ENCODE results near the gene PUM1. TPM values are rescaled to one million over a fixed set of nuclear protein-coding genes. Genes with fewer than 3 reads are reported as not detected.

Gene PUM1
- total and polyA plus RNA-seq, 2 of the 8 experiments (the other 6 are each of a cell fraction or from before 2014, with no cell fraction given): 122 to 177 TPM

- Histone ChIP-seq H3K36me3 (ENCODE audit: control insufficient read depth in 2 of 4, insufficient read depth in 4 of 4, low read length in 3 of 4) (peaks cover 0 to 36% (median 7%) of the 10 kb centered on the region in 4 experiments; a peak in 5 of 8 replicates), H3K4ac (replicated peaks; ENCODE audit: insufficient read length, low read depth, low read length) (no peak overlapping the region), H4K91ac (replicated peaks; ENCODE audit: insufficient read length, low read length) (no peak overlapping the region), H3K79me1 (ENCODE audit: low read depth, low read length) (peaks cover 3% of the 10 kb centered on the region; the same call in 1 of the 2 replicates), H3K18ac (ENCODE audit: extremely low read depth, low read length) (no peak overlapping the region), H3K56ac (replicated peaks; ENCODE audit: insufficient read length, low read depth, low read length) (no peak overlapping the region), H2BK120ac (replicated peaks; ENCODE audit: low read depth, low read length) (no peak overlapping the region), H2BK12ac (ENCODE audit: low read depth, low read length) (no peak overlapping the region), H3K9me3 (ENCODE audit: insufficient read depth in 2 of 2, low read depth in 1 of 2, low read length in 1 of 2) (no peaks in the 10 kb centered on the region), H3K23me2 (ENCODE audit: low read depth, low read length) (no peaks in the 10 kb centered on the region), H3K27ac (ENCODE audit: low read depth, low read length) (no peak overlapping the region), H3K4me2 (ENCODE audit: insufficient read depth in 1 of 2, low read depth in 2 of 2, low read length in 2 of 2) (no peak overlapping the region), H3K23ac (ENCODE audit: insufficient read length) (no peak overlapping the region), H2BK15ac (ENCODE audit: low read length) (no peak overlapping the region), H3K79me2 (ENCODE audit: control insufficient read depth in 1 of 2, insufficient read depth in 2 of 2, low read length in 2 of 2) (peaks cover 55 to 97% of the 10 kb centered on the region in 2 experiments), H3K4me1 (replicated peaks in 1 of 4; ENCODE audit: control insufficient read depth in 3 of 4, insufficient read depth in 4 of 4, low read length in 3 of 4) (peaks cover 0 to 3% (median under 1%) of the 10 kb centered on the region in 4 experiments; a peak in 1 of 7 replicates), H3K4me3 (ENCODE audit: extremely low read depth in 1 of 4, insufficient read depth in 2 of 4, low read depth in 3 of 4, low read length in 4 of 4) (no peak overlapping the region), H2BK5ac (ENCODE audit: low read depth, low read length) (no peak overlapping the region), H4K20me1 (replicated peaks in 1 of 2; ENCODE audit: control insufficient read depth in 1 of 2, insufficient read depth in 2 of 2, low read length in 2 of 2) (peaks cover 17 to 22% of the 10 kb centered on the region in 2 experiments), H2AFZ (ENCODE audit: low read length) (no peak overlapping the region), H2BK20ac (ENCODE audit: low read length) (no peak overlapping the region), H2AK5ac (ENCODE audit: low read depth, low read length) (no peak overlapping the region), H3K27me3 (replicated peaks in 1 of 4; ENCODE audit: control insufficient read depth in 3 of 4, extremely low read depth in 1 of 4, insufficient read depth in 3 of 4, low read length in 3 of 4) (no peaks in the 10 kb centered on the region), H3K9ac (replicated peaks in 1 of 4; ENCODE audit: extremely low read depth in 1 of 4, low read depth in 3 of 4, low read length in 3 of 4) (no peak overlapping the region), H4K8ac (ENCODE audit: extremely low read depth, insufficient read depth, low read length) (no peak overlapping the region), H4K5ac (ENCODE audit: insufficient read length, low read depth, low read length) (no peak overlapping the region), H3K14ac (ENCODE audit: insufficient read length) (no peak overlapping the region)
- FAIRE-seq (no peak), DNase-seq (ENCODE audit: low read depth in 1 of 2, low spot score in 2 of 2) (no peak)
- ChIA-PET POLR2A (ENCODE audit: partially characterized antibody) (interaction anchor here (0.6 to 1.9 kb wide), 3 partner anchors 9 to 38 kb away, joined by 3 to 4 read pairs (median 3); no protein-coding TSS in a partner anchor), CTCF (ENCODE audit: partially characterized antibody) (no interaction called here)
- WGBS, 2 experiments (ENCODE audit: extremely low coverage in 1 of 2, insufficient coverage in 1 of 2, insufficient read length in 1 of 2, insufficient replicate concordance in 2 of 2, low coverage in 1 of 2, low lambda C conversion rate in 2 of 2, missing lambda C conversion rate in 1 of 2): 92% methylated on average over 2 of the region's 2 CpGs; no CpG with 5 or more reads in 1 of the 2 experiments
- no peak for TF ChIP-seq RAD21 (IDR thresholded peaks at IDR 0.05 in 1 of 2, conservative IDR thresholded peaks at IDR 0.05 in 1 of 2; ENCODE audit: low read depth in 2 of 2, low read length in 2 of 2)
- TF ChIP-seq RFX5 (IDR thresholded peaks at IDR 0.05; ENCODE audit: borderline replicate concordance, low read depth, low read length): no peak
- TF ChIP-seq, protein P1, sequence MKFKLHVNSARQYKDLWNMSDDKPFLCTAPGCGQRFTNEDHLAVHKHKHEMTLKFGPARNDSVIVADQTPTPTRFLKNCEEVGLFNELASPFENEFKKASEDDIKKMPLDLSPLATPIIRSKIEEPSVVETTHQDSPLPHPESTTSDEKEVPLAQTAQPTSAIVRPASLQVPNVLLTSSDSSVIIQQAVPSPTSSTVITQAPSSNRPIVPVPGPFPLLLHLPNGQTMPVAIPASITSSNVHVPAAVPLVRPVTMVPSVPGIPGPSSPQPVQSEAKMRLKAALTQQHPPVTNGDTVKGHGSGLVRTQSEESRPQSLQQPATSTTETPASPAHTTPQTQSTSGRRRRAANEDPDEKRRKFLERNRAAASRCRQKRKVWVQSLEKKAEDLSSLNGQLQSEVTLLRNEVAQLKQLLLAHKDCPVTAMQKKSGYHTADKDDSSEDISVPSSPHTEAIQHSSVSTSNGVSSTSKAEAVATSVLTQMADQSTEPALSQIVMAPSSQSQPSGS (IDR thresholded peaks at IDR 0.05; ENCODE audit: low read length): no peak
- TF ChIP-seq SP1 (IDR thresholded peaks at IDR 0.05; ENCODE audit: low read depth, low read length): no peak
These were observed 21.9 kb downstream of the PUM1 start for GRCh38 chr1:31043631-31044030.

Data from H1 (cell line).